ENCODE results near the gene RIN1. TPM values are rescaled to one million over a fixed set of nuclear protein-coding genes. Genes with fewer than 3 reads are reported as not detected.

RIN1 gene
- total and polyA plus RNA-seq, 9 of the 15 experiments (the other 6 are each of a cell fraction or from before 2014, with no cell fraction given), result 0.01 to 1.2 (median 0.45) TPM; not detected in 1

DNA sequence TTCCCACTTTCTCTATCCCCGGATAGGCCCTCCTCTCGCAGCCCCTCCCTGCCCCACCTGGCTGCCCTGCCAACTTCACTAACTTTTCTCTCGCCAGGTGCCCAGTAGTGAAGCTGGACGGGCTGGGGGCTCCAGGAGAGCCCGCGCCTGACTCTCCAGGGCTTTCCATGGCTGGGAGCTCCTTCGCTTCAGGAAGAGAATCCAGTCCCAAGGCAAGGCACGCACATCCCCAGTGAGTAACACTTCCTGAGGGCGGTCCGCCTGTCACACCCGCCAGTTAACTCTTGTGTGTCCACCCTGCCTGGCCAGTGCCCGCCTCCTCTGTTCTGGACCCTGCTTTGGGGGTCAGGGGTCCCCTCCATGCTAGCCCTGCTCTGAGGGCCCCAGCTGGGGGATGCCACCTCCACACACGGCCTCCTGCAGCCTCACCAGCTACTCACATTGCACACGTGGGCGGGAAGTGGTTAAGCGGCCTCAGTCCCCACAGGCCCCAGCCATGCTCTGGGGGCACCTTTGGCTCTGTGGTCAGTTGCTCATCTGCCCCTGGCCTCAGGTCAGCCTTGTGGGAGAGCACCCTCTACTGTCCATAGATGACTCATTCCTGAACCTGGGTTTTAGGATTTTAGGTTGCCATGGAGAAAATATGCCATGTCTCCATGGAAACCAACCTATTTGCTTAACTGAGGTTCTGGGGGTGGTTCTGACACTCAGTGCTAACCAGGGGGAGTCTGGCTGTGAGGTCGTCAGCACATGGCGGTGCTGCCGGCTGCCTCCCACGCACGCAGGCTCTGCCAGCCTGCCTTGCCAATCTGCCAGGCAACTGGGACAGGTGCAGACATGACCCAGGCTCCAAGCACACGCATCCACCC is at the start of gene RIN1 (continued):
- TF ChIP-seq ZNF318 (IDR thresholded peaks at IDR 0.05; ENCODE audit: borderline replicate concordance in 1 of 2, low read depth in 1 of 2) (no peak), MTA1 (IDR thresholded peaks at IDR 0.05; ENCODE audit: borderline replicate concordance) (0 out of 2 replicates have a peak, but pooled peaks have one; percentile 21), USF2 (CRISPR knock-in tag; IDR thresholded peaks at IDR 0.05) (no peak), CC2D1A (IDR thresholded peaks at IDR 0.05) (0 out of 2 replicates have a peak, but pooled peaks have one; percentile 28), SMARCA4 (IDR thresholded peaks at IDR 0.05) (no peak), ZNF174 (CRISPR knock-in tag; IDR thresholded peaks at IDR 0.05) (no peak), ETS2 (tag; IDR thresholded peaks at IDR 0.05; ENCODE audit: borderline replicate concordance, poor library complexity, severe bottlenecking) (no peak), HDGF (IDR thresholded peaks at IDR 0.05) (no peak), ZNF224 (CRISPR knock-in tag; IDR thresholded peaks at IDR 0.05) (no peak), PML (IDR thresholded peaks at IDR 0.05; ENCODE audit: low read length) (no peak), GABPB1 (CRISPR knock-in tag; IDR thresholded peaks at IDR 0.05) (peak; percentile 75), ZNF316 (IDR thresholded peaks at IDR 0.05) (no peak), TGIF2 (CRISPR knock-in tag; IDR thresholded peaks at IDR 0.05) (no peak), SRSF7 (optimal IDR thresholded peaks at IDR 0.05; ENCODE audit: low read depth, low read length) (no peak), ZNF639 (CRISPR knock-in tag; conservative IDR thresholded peaks at IDR 0.05 in 1 of 2, IDR thresholded peaks at IDR 0.05 in 1 of 2) (no peak), ZBTB7A (IDR thresholded peaks at IDR 0.05; ENCODE audit: borderline replicate concordance, control insufficient read depth, low read depth, low read length) (peak; percentile 57; the same call in 1 of the 2 replicates)

Measured in K562 (cell line).